ENCODE data around the gene DYNLT4.

GRCh38 chr1:44790968-44791801 lies 16.0 kb downstream of the DYNLT4 start:
- no peak for TF ChIP-seq POLR2A (IDR thresholded peaks at IDR 0.05; ENCODE audit: low read depth, low read length)
- no peak for TF ChIP-seq POLR2AphosphoS5 (IDR thresholded peaks at IDR 0.05; ENCODE audit: low read depth, low read length)
- TF ChIP-seq TAF1 (IDR thresholded peaks at IDR 0.05; ENCODE audit: low read depth, low read length), result no peak
- TF ChIP-seq SPI1 (IDR thresholded peaks at IDR 0.05; ENCODE audit: low read depth, low read length), result no peak
- no peak for TF ChIP-seq POU2F2 (IDR thresholded peaks at IDR 0.05; ENCODE audit: low read depth, low read length)
- no peak for TF ChIP-seq PAX5 (IDR thresholded peaks at IDR 0.05; ENCODE audit: insufficient read depth, low read length, severe bottlenecking)
